Stimulated activated CD8-positive, alpha-beta memory T cell treated with anti-CD3 and anti-CD28 coated beads, Interleukin-15, amount 100 ng/mL, for 48 hours (primary cell): ENCODE results near the gene FAM131B.

Experiments used
- DNase-seq, 2 donors: peaks; one replicate each; pipeline ENCODE4 v3.0.0-alpha.2; 2020; ENCODE audit warnings: low read depth in 2 of 2

Gene FAM131B

DNA sequence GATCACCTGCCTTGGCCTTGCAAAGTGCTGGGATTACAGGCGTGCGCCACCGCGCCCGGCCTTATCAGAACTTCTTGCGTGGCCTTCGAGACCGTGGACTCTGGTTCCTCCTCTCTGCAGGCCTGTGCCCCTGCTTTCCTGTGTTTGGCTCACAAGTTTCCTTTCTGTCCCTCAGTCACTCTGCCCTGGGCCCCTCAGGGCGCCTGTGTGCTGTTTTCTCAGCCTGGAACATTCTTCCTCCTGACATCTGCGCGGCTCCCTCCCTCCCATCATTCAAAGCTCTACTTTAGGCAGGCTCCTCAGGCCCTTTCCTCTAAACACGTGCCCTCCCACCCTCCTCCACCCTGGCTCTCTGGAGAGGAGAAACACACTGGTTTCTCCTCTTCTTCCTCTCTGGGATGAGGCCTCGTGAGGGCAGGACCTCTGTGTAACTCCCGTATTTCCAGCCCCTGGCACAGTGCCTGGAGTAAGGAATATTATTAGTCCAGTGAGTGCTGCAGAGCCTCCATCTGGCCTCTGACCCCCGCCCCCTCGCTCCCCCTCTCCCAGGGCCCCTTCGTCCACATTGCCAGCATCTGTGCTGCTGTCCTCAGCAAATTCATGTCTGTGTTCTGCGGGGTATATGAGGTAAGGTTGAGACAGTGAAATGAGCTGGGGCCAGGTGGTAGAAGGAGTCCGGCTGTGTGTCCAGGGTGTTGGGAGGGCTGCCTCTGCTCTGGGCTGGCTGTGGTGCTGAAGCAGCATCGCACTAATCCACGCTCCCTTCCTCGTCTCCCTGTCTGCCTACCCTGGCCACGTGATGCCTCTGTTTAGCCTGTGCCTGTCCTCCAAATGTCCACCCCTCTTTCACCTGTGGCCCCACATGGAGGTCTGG is 39.5 kb downstream of the FAM131B start:
- no peak for DNase-seq

GRCh38 chr7:143321734-143322133 is 40.8 kb downstream of the FAM131B start:
- DNase-seq = no peak

GRCh38 chr7:143321242-143321641 is 41.3 kb downstream of the FAM131B start:
- DNase-seq = no peak

DNA sequence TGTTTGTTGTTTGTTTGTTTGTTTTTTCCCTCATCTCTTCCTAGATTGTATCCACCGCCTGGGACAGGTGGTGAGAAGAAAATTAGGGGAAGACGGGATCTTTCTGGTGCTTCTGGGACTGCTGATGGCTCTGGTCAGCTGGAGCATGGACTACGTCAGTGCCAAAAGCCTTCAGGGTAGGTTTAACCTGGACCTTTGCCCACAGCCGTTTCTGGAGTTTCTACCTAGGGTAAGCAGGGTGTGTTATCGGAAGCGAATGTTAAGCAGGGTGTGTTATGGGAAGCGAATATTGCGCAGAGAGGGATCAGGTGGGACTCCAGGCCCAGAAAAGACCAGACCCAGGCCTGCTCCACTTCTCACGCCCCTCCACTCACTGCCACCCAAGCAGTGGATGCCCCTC is 41.9 kb downstream of the FAM131B start:
- DNase-seq = no peak

- no peak for DNase-seq
Measured at GRCh38 chr7:143318661-143319060, 43.9 kb downstream of the FAM131B start.

- no peak for DNase-seq
Measured at GRCh38 chr7:143316492-143316891, 46.0 kb downstream of the FAM131B start.

- no peak for DNase-seq
Measured at GRCh38 chr7:143315776-143316175, 46.7 kb downstream of the FAM131B start, which contains the start of gene CLCN1. Gene CLCN1, plus strand, starts transcription at chr7:143316111. Its CDS starts 102 bp downstream, at chr7:143316213.

DNA sequence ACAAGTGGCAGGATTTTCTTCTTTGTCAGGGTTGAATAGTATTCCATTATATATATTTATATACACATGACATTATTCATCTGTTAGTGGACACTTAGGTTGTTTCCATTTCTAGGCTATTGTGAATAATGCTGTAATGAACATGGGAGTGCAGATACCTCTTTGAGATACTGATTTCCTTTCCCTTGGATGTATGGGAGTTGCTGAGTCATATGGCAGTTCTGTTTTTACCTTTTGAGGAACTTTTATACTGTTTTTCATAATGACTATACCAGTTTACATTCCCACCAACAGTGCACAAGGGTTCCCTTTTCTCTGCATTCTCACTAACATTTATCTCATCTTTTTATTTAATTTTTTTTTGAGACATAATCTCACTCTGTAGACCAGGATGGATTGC is 48.4 kb downstream of the FAM131B start:
- DNase-seq = no peak

DNA sequence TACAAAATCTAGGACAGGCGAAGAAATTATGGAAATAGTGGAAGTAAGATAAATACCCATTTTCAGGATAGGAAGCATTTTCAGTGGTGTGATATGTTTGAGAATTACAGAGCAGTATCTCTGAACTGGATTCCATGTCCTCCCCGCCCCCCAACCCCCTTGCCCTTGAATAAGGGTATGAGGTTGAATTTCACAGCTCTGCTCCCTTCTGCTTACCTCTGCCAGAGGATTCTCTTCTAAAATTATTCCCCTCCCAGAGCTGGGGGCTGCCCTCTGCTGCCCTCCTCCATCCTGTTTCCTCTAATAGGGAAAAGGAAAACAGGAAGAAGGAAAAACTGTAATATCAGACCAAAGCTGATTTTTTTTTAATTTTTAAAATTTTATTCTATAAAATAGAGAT is 53.9 kb downstream of the FAM131B start:
- DNase-seq = no peak

DNA sequence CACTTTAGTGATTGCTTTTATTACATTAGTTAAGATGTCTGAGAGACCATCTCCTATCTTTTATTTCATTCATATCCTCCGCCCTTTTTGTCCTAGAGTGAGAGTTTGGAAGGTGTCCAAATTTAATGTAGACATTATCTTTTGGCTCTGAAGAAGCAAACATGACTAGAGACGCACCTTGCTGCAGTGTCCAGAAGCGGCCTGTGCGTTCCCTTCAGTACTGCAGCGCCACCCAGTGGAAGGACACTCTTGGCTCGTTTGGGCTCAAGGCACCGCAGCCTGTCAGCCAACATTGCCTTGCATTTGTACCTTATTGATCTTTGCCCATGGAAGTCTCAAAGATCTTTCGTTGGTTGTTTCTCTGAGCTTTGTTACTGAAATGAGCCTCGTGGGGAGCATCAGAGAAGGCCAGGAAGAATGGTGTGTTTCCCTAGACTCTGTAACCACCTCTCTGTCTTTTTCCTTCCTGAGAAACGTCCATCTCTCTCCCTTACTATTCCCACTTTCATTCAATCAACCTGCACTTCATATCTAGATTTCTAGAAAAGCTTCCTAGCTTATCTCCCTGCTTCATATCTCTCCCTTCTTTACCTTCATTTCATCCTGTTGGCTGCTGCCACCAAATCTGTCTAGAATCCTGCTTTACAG is 57.0 kb downstream of the FAM131B start:
- peak; percentile 35 to 50 for DNase-seq

- no peak for DNase-seq
Measured at GRCh38 chr7:143304938-143305337, 57.6 kb downstream of the FAM131B start.

DNA sequence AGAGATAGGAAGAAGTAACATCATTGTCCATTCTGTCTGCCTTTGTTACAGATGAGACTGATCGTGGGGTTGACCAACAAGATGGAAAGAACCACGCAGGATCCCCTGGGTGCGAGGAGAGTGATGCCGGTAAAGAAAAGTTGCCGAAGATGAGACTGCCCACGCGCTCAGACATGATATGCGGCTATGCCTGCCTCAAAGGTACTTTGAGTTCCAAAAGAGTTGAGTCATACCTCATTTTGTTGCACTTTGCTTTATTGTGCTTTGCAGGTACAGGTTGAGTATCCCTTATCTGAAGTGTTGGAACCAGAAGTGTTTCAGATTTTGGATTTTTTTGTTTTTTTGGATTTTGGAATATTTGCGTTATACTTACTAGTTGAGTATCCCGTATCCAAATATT is 58.8 kb downstream of the FAM131B start:
- no peak for DNase-seq
